K562 (cell line): Measurements from ENCODE around the gene CHD6. TPM values are rescaled to one million over a fixed set of nuclear protein-coding genes. Genes with fewer than 3 reads are reported as not detected.

Experiments
- ATAC-seq: fragments of 200-7000 bp; cut with Tn5 transposase; 3 replicates; pipeline ENCODE4 v1.9.1; 2020; ENCODE audit warnings: moderate library complexity
- BruUV-seq: library from RNA; stranded (reverse); fragments of 400-500 nt; replicated peaks from 2 replicates; lab custom pipeline; 2021; lab: Mats Ljungman, UMichigan
- CTCF ChIA-PET: fragments of 300-600 bp; formaldehyde crosslinking; extraction: SDS; loops from one replicate; lab custom pipeline; 2021; ENCODE audit warnings: low intra/inter-chr PET ratio; lab: Yijun Ruan, JAX
- POLR2A ChIA-PET: fragments of 300-600, 350-650 bp; sonication (Branson Sonifier 250); formaldehyde crosslinking; extraction: SDS; loops from one replicate; lab custom pipeline; 2021; ENCODE audit warnings: antibody characterized with exemption, inconsistent platforms; lab: Yijun Ruan, JAX
- DNase-seq, 4 experiments: peaks; one replicate each; pipeline versions ENCODE4 v3.0.0 to v3.0.0-alpha.2; 2011 to 2018; ENCODE audit warnings: low spot score in 3 of 4, mixed read lengths in 3 of 4; ENCODE audit errors: extremely low read depth in 1 of 4
- FAIRE-seq: peaks from 2 replicates; lab custom pipeline; 2011; peaks lifted over from hg19 to GRCh38; lab: Jason Lieb, UNC
- H2AFZ ChIP-seq: 2 replicates; pipeline ENCODE4 v1.6.0; 2011; ENCODE audit warnings: low read depth, low read length, control low read depth, inconsistent platforms
- H3K27ac ChIP-seq: fragments of 200-600 bp; 3 replicates; pipeline ENCODE4 v1.8.0; 2011; ENCODE audit warnings: low read depth, mild to moderate bottlenecking, control low read depth, inconsistent platforms, low read length, moderate library complexity, mixed read lengths; ENCODE audit errors: extremely low read depth
- H3K27me3 ChIP-seq, 2 experiments: fragments of 300-600 bp in 1 of 2; 2 replicates in 1 of 2; 3 replicates in 1 of 2; pipeline versions ENCODE4 v1.6.0 to v1.8.0; 2011; ENCODE audit warnings: inconsistent platforms in 2 of 2, low read length in 2 of 2, mild to moderate bottlenecking in 1 of 2, mixed read lengths in 1 of 2, moderate library complexity in 1 of 2; ENCODE audit not compliant: control insufficient read depth in 2 of 2, insufficient read depth in 2 of 2
- H3K36me3 ChIP-seq: fragments of 300-600 bp; 3 replicates; pipeline ENCODE4 v1.8.0; 2011; ENCODE audit warnings: mild to moderate bottlenecking, low read length, inconsistent platforms; ENCODE audit not compliant: control insufficient read depth, insufficient read depth
- H3K4me1 ChIP-seq, 2 experiments: fragments of 200-600 bp in 1 of 2; replicated peaks in 1 of 2; 2 replicates in 1 of 2; 3 replicates in 1 of 2; pipeline versions ENCODE4 v1.5.1 to v1.8.0; 2011; ENCODE audit warnings: inconsistent platforms in 2 of 2, low read length in 2 of 2, mild to moderate bottlenecking in 1 of 2, mixed read lengths in 1 of 2, moderate library complexity in 1 of 2; ENCODE audit not compliant: control insufficient read depth in 2 of 2, insufficient read depth in 2 of 2
- H3K4me2 ChIP-seq: 2 replicates; pipeline ENCODE4 v1.6.1; 2011; ENCODE audit warnings: low read length, control low read depth, inconsistent platforms, mixed read lengths; ENCODE audit not compliant: insufficient read depth
- H3K4me3 ChIP-seq: fragments of 200-600 bp; sonication (generic), shearing (Covaris generic); 2 replicates; pipeline ENCODE4 v1.5.1; 2016; ENCODE audit warnings: control low read depth, inconsistent platforms
- H3K79me2 ChIP-seq: fragments of 200-600 bp; 3 replicates; pipeline ENCODE4 v1.8.0; 2011; ENCODE audit warnings: low read length, inconsistent platforms; ENCODE audit not compliant: control insufficient read depth, insufficient read depth
- H3K9ac ChIP-seq, 2 experiments: 2 replicates each; pipeline versions ENCODE4 v1.6.0 to v1.6.1; 2011; ENCODE audit warnings: low read depth in 2 of 2, low read length in 2 of 2, control low read depth in 1 of 2, inconsistent platforms in 1 of 2, mild to moderate bottlenecking in 1 of 2, mixed read lengths in 1 of 2; ENCODE audit not compliant: insufficient read depth in 1 of 2
- H3K9me1 ChIP-seq: one replicate; pipeline ENCODE4 v1.6.0; 2011; ENCODE audit warnings: inconsistent platforms, mild to moderate bottlenecking, low read length, moderate library complexity; ENCODE audit not compliant: control insufficient read depth, insufficient read depth
- H3K9me3 ChIP-seq: replicated peaks from 2 replicates; pipeline ENCODE4 v1.5.1; 2011; ENCODE audit warnings: low read depth, low read length, inconsistent platforms; ENCODE audit not compliant: control insufficient read depth, insufficient read depth
- H4K20me1 ChIP-seq: replicated peaks from 2 replicates; pipeline ENCODE4 v1.6.1; 2011; ENCODE audit warnings: low read length, inconsistent platforms, mixed read lengths; ENCODE audit not compliant: control insufficient read depth, insufficient read depth
- ARID3B ChIP-seq: fragments of 250-450 bp; sonication (Bioruptor Pico); IDR thresholded peaks from 2 replicates; pipeline ENCODE4 v1.4.0; 2020; ENCODE audit warnings: borderline replicate concordance
- HBP1 ChIP-seq: fragments of 450-650 bp; formaldehyde crosslinking; IDR thresholded peaks from 2 replicates; pipeline ENCODE4 v1.4.0; 2022; ENCODE audit warnings: missing genetic modification characterization
- HEY1 ChIP-seq: fragments of 250-450 bp; sonication (Bioruptor Pico); IDR thresholded peaks from 2 replicates; pipeline ENCODE4 v1.5.0; 2020; ENCODE audit warnings: mild to moderate bottlenecking, moderate library complexity, borderline replicate concordance
- JUN ChIP-seq, 2 experiments: sonication (generic) in 1 of 2; formaldehyde crosslinking in 1 of 2; IDR thresholded peaks; 2 replicates each; pipeline versions ENCODE4 v1.6.1 to v1.8.0; 2012 to 2022; ENCODE audit warnings: borderline replicate concordance in 2 of 2, mild to moderate bottlenecking in 2 of 2, improper control_type of control experiment in 1 of 2, low read depth in 1 of 2, low read length in 1 of 2, missing genetic modification reagents in 1 of 2
- KAT7 ChIP-seq: sonication (generic); formaldehyde crosslinking; IDR thresholded peaks from 2 replicates; pipeline ENCODE4 v1.8.0; 2022; ENCODE audit warnings: missing genetic modification reagents, mild to moderate bottlenecking, borderline replicate concordance
- LEF1 ChIP-seq: fragments of 450-650 bp; IDR thresholded peaks from 2 replicates; pipeline ENCODE4 v1.6.1; 2016; ENCODE audit warnings: mild to moderate bottlenecking
- NFIC ChIP-seq: fragments of 450-650 bp; IDR thresholded peaks from 2 replicates; pipeline ENCODE4 v1.6.1; 2017; ENCODE audit warnings: mild to moderate bottlenecking, inconsistent platforms
- ZBTB1 ChIP-seq: sonication (generic); formaldehyde crosslinking; IDR thresholded peaks from 2 replicates; pipeline ENCODE4 v1.8.1; 2023; ENCODE audit warnings: missing genetic modification reagents, low read depth, mild to moderate bottlenecking, borderline replicate concordance
- WGBS: fragments of 100-300 bp; shearing (Covaris generic); methylation state at CpG from one replicate; pipeline ENCODE4 v1.1.6; 2016; ENCODE audit warnings: low coverage, mixed read lengths; ENCODE audit not compliant: insufficient coverage; ENCODE audit errors: missing lambda C conversion rate; 5-methylcytosine and 5-hydroxymethylcytosine counted together
- in situ Hi-C: fragments of 300-500 bp; cut with MboI; formaldehyde crosslinking; loops from 4 replicates; pipeline ENCODE4 v1.15.0; 2018; ENCODE audit warnings: inconsistent platforms, mixed read lengths
- intact Hi-C: fragments of 100-400 bp; cut with micrococcal nuclease; formaldehyde crosslinking; loops from 2 replicates; pipeline ENCODE4 v1.14.2; 2022
- polyA plus RNA-seq, 8 experiments: library from polyadenylated mRNA; depleted of rRNA in 4 of 8; stranded (reverse) in 5 of 8; unstranded in 3 of 8; fragments of >200 nt; fragmentation: Nextera tagmentation in 2 of 8; fragmentation: Illumina TruSeq in 1 of 8; extraction: Ambion mirVana in 2 of 8; extraction: Trizol in 1 of 8; gene quantifications; 2 replicates each; pipeline versions ENCODE4 v1.2.1 to v1.2.3, GENCODE V29; 2011 to 2014; ENCODE audit warnings: inconsistent platforms in 1 of 8, missing spikeins in 1 of 8
- total RNA-seq, 7 experiments: library from RNA; depleted of rRNA in 6 of 7; stranded (reverse); fragments of >200 nt in 6 of 7; fragmentation: Illumina TruSeq in 2 of 7; extraction: Trizol in 2 of 7; gene quantifications; 2 replicates each; pipeline versions ENCODE4 v1.2.1 to v1.2.3, GENCODE V29; 2011 to 2021; ENCODE audit warnings: low replicate concordance in 1 of 7
- TF ChIP-seq, protein P1 (sequence below): fragments of 450-650 bp; conservative IDR thresholded peaks from 2 replicates; pipeline ENCODE4 v1.6.1; 2016; ENCODE audit warnings: missing genetic modification characterization, low read depth, mild to moderate bottlenecking, missing compliant biosample characterization, moderate library complexity
- TF ChIP-seq, protein P2 (sequence below): conservative IDR thresholded peaks from 2 replicates; pipeline ENCODE4 v1.6.1; 2011; ENCODE audit warnings: low read depth, mild to moderate bottlenecking, low read length; ENCODE audit not compliant: control insufficient read depth
- TF ChIP-seq, protein P3 (sequence below): fragments of 450-650 bp; formaldehyde crosslinking; IDR thresholded peaks from 2 replicates; pipeline ENCODE4 v1.4.0; 2022; ENCODE audit warnings: mild to moderate bottlenecking, moderate library complexity
- TF ChIP-seq, protein P4 (sequence below): sonication (generic); formaldehyde crosslinking; IDR thresholded peaks from 2 replicates; pipeline ENCODE4 v1.8.0; 2022; ENCODE audit warnings: missing genetic modification reagents, mild to moderate bottlenecking, borderline replicate concordance

The CHD6 gene
- total and polyA plus RNA-seq, 9 of the 15 experiments (the other 6 are each of a cell fraction or from before 2014, with no cell fraction given) = 3.9 to 24.2 (median 12.8) TPM

GRCh38 chr20:41394081-41394480 is 224.1 kb downstream of the CHD6 start:
- no peaks in the 10 kb centered on the region for H3K36me3 ChIP-seq
- DNase-seq (no peak), ATAC-seq (no peak), FAIRE-seq (no peak)
- intact Hi-C loops = no loop called here
- no peaks in the 10 kb centered on the region; a peak in 2 of 5 replicates for H3K4me1 ChIP-seq
- H2AFZ ChIP-seq = no peak overlapping the region
- POLR2A ChIA-PET = interaction anchor here (0.6 kb wide), 2 partner anchors 100 to 276 kb away, joined by 4 to 5 read pairs; no protein-coding TSS in a partner anchor
- H3K9ac ChIP-seq = no peak overlapping the region; a peak in 1 of 4 replicates
- peaks cover 0 to 6% of the 10 kb centered on the region in 2 experiments; a peak in 1 of 5 replicates for H3K27me3 ChIP-seq
- no peak overlapping the region for H3K27ac ChIP-seq
- CTCF ChIA-PET = no interaction called here
- in situ Hi-C loops = no loop called here
- no peaks in the 10 kb centered on the region for H3K79me2 ChIP-seq
- H4K20me1 ChIP-seq = no peaks in the 10 kb centered on the region
- no peaks in the 10 kb centered on the region for H3K9me3 ChIP-seq
- BruUV-seq = no TSS peak
- H3K4me2 ChIP-seq = no peak overlapping the region
- WGBS = 8% methylated on average over 2 of the region's 2 CpGs
- H3K9me1 ChIP-seq = no peaks in the 10 kb centered on the region
- H3K4me3 ChIP-seq = no peak overlapping the region
- TF ChIP-seq JUN (IDR thresholded peaks at IDR 0.05; ENCODE audit: borderline replicate concordance, low read depth, low read length) = no peak
- TF ChIP-seq JUN (CRISPR knock-in tag; IDR thresholded peaks at IDR 0.05; ENCODE audit: borderline replicate concordance) = no peak
- TF ChIP-seq, protein P1, sequence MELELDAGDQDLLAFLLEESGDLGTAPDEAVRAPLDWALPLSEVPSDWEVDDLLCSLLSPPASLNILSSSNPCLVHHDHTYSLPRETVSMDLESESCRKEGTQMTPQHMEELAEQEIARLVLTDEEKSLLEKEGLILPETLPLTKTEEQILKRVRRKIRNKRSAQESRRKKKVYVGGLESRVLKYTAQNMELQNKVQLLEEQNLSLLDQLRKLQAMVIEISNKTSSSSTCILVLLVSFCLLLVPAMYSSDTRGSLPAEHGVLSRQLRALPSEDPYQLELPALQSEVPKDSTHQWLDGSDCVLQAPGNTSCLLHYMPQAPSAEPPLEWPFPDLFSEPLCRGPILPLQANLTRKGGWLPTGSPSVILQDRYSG (tag) = no peak
- TF ChIP-seq LEF1 = no peak
- no peak for TF ChIP-seq KAT7 (CRISPR knock-in tag)
- no peak for TF ChIP-seq ZBTB1 (CRISPR knock-in tag)
- no peak for TF ChIP-seq HEY1 (CRISPR knock-in tag)
- TF ChIP-seq, protein P2, sequence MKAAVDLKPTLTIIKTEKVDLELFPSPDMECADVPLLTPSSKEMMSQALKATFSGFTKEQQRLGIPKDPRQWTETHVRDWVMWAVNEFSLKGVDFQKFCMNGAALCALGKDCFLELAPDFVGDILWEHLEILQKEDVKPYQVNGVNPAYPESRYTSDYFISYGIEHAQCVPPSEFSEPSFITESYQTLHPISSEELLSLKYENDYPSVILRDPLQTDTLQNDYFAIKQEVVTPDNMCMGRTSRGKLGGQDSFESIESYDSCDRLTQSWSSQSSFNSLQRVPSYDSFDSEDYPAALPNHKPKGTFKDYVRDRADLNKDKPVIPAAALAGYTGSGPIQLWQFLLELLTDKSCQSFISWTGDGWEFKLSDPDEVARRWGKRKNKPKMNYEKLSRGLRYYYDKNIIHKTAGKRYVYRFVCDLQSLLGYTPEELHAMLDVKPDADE = no peak
- no peak for TF ChIP-seq NFIC
- TF ChIP-seq, protein P3, sequence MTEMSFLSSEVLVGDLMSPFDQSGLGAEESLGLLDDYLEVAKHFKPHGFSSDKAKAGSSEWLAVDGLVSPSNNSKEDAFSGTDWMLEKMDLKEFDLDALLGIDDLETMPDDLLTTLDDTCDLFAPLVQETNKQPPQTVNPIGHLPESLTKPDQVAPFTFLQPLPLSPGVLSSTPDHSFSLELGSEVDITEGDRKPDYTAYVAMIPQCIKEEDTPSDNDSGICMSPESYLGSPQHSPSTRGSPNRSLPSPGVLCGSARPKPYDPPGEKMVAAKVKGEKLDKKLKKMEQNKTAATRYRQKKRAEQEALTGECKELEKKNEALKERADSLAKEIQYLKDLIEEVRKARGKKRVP (CRISPR knock-in tag) = no peak
- TF ChIP-seq, protein P4, sequence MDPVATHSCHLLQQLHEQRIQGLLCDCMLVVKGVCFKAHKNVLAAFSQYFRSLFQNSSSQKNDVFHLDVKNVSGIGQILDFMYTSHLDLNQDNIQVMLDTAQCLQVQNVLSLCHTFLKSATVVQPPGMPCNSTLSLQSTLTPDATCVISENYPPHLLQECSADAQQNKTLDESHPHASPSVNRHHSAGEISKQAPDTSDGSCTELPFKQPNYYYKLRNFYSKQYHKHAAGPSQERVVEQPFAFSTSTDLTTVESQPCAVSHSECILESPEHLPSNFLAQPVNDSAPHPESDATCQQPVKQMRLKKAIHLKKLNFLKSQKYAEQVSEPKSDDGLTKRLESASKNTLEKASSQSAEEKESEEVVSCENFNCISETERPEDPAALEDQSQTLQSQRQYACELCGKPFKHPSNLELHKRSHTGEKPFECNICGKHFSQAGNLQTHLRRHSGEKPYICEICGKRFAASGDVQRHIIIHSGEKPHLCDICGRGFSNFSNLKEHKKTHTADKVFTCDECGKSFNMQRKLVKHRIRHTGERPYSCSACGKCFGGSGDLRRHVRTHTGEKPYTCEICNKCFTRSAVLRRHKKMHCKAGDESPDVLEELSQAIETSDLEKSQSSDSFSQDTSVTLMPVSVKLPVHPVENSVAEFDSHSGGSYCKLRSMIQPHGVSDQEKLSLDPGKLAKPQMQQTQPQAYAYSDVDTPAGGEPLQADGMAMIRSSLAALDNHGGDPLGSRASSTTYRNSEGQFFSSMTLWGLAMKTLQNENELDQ (CRISPR knock-in tag) = no peak
- TF ChIP-seq ARID3B (CRISPR knock-in tag) = no peak
- TF ChIP-seq HBP1 (CRISPR knock-in tag) = no peak
